Measurements from ENCODE around the gene GLRA1. TPM values are rescaled to one million over a fixed set of nuclear protein-coding genes. Genes with fewer than 3 reads are reported as not detected.

GLRA1 gene
- total RNA-seq, 1 donor from 2014 or later: not detected

- Mint-ChIP-seq H3K27me3 (ENCODE audit: low read depth) (no peaks in the 10 kb centered on the region), H3K4me1 (ENCODE audit: low read depth) (peaks cover 15% of the 10 kb centered on the region)
- DNase-seq (ENCODE audit: low spot score): no peak
These were observed 32.3 kb downstream of the GLRA1 start for GRCh38 chr5:151892393-151892792.

GRCh38 chr5:151890299-151890698 is 34.4 kb downstream of the GLRA1 start:
- Mint-ChIP-seq H3K9me3 (ENCODE audit: low read depth) (no peaks in the 10 kb centered on the region), H3K4me1 (ENCODE audit: low read depth) (peaks cover 22% of the 10 kb centered on the region), H3K27me3 (ENCODE audit: low read depth) (no peaks in the 10 kb centered on the region), H3K27ac (ENCODE audit: unreplicated experiment) (no peak overlapping the region), H3K4me3 (ENCODE audit: unreplicated experiment) (no peak overlapping the region), H3K36me3 (ENCODE audit: low read depth) (no peaks in the 10 kb centered on the region)
- no peak for TF ChIP-seq CTCF (IDR thresholded peaks at IDR 0.05)
- no peak for DNase-seq (ENCODE audit: low spot score)

More at GRCh38 chr5:151892393-151892792, 32.3 kb downstream of the GLRA1 start:
- no peaks in the 10 kb centered on the region for H3K9me3 Mint-ChIP-seq (ENCODE audit: low read depth)
- H3K27ac Mint-ChIP-seq (ENCODE audit: unreplicated experiment): no peak overlapping the region
- no peak overlapping the region for H3K4me3 Mint-ChIP-seq (ENCODE audit: unreplicated experiment)
- no peak for TF ChIP-seq CTCF (IDR thresholded peaks at IDR 0.05)
- H3K36me3 Mint-ChIP-seq (ENCODE audit: low read depth): no peaks in the 10 kb centered on the region

- Mint-ChIP-seq H3K9me3 (ENCODE audit: low read depth) (no peaks in the 10 kb centered on the region), H3K27ac (ENCODE audit: unreplicated experiment) (no peak overlapping the region), H3K4me3 (ENCODE audit: unreplicated experiment) (no peak overlapping the region), H3K4me1 (ENCODE audit: low read depth) (peaks cover 24% of the 10 kb centered on the region), H3K27me3 (ENCODE audit: low read depth) (no peaks in the 10 kb centered on the region), H3K36me3 (ENCODE audit: low read depth) (no peaks in the 10 kb centered on the region)
- TF ChIP-seq CTCF (IDR thresholded peaks at IDR 0.05): no peak
- DNase-seq (ENCODE audit: low spot score): no peak
These were observed 35.0 kb downstream of the GLRA1 start for GRCh38 chr5:151889614-151890013.

GRCh38 chr5:151886546-151887275 is 37.9 kb downstream of the GLRA1 start:
- no peak for DNase-seq (ENCODE audit: low spot score)
- no peaks in the 10 kb centered on the region for H3K36me3 Mint-ChIP-seq (ENCODE audit: low read depth)
- no peaks in the 10 kb centered on the region for H3K9me3 Mint-ChIP-seq (ENCODE audit: low read depth)
- no peak for TF ChIP-seq CTCF (IDR thresholded peaks at IDR 0.05)
- no peak overlapping the region for H3K4me3 Mint-ChIP-seq (ENCODE audit: unreplicated experiment)
- peaks cover 14% of the 10 kb centered on the region for H3K4me1 Mint-ChIP-seq (ENCODE audit: low read depth)
- H3K27ac Mint-ChIP-seq (ENCODE audit: unreplicated experiment): no peak overlapping the region
- peaks cover 2% of the 10 kb centered on the region for H3K27me3 Mint-ChIP-seq (ENCODE audit: low read depth)

- TF ChIP-seq CTCF (IDR thresholded peaks at IDR 0.05): no peak
- Mint-ChIP-seq H3K27me3 (ENCODE audit: low read depth) (peaks cover 2% of the 10 kb centered on the region), H3K9me3 (ENCODE audit: low read depth) (no peaks in the 10 kb centered on the region), H3K4me1 (ENCODE audit: low read depth) (peaks cover 21% of the 10 kb centered on the region), H3K4me3 (ENCODE audit: unreplicated experiment) (no peak overlapping the region), H3K36me3 (ENCODE audit: low read depth) (no peaks in the 10 kb centered on the region), H3K27ac (ENCODE audit: unreplicated experiment) (no peak overlapping the region)
- DNase-seq (ENCODE audit: low spot score): no peak
These were observed 39.3 kb downstream of the GLRA1 start for GRCh38 chr5:151885138-151885908.
